Stimulated activated naive B cell treated with anti-CD40 and anti-IgM and Interleukin-4, amounts not matched to agents 10 μg/mL and 1 μg/mL and 100 μg/mL, for 72 hours (primary cell): ENCODE measurements around the gene XKR8.
"Not testable (repeated sequence)": the region's sequence is repeated elsewhere in the genome, so short reads cannot be mapped to it uniquely, and the experiment has no call there.

Experiments
- ATAC-seq, 2 donors: fragments of 150-1000 bp; cut with Tn5 transposase; replicated peaks; 2 replicates each; pipeline ENCODE4 v1.10.0; 2021; ENCODE audit warnings: moderate library complexity in 1 of 2
- DNase-seq: peaks from one replicate; pipeline ENCODE4 v3.0.0; 2021
- H3K27ac Mint-ChIP-seq: one replicate; pipeline ENCODE4 v1.8.0; 2022; ENCODE audit warnings: mild to moderate bottlenecking, mixed read lengths
- H3K27me3 Mint-ChIP-seq, 2 donors: one replicate each; pipeline ENCODE4 v1.8.0; 2022; ENCODE audit warnings: mixed read lengths in 2 of 2
- H3K36me3 Mint-ChIP-seq, 2 donors: one replicate each; pipeline ENCODE4 v1.8.0; 2022; ENCODE audit warnings: mixed read lengths in 2 of 2, mild to moderate bottlenecking in 1 of 2
- H3K4me1 Mint-ChIP-seq, 2 donors: one replicate each; pipeline ENCODE4 v1.8.0; 2022; ENCODE audit warnings: mixed read lengths in 2 of 2, mild to moderate bottlenecking in 1 of 2
- H3K4me3 Mint-ChIP-seq, 2 donors: one replicate each; pipeline ENCODE4 v1.8.0; 2022; ENCODE audit warnings: mild to moderate bottlenecking in 2 of 2, mixed read lengths in 2 of 2, moderate library complexity in 1 of 2
- H3K9me3 Mint-ChIP-seq, 2 donors: one replicate each; pipeline ENCODE4 v1.8.0; 2022; ENCODE audit warnings: mixed read lengths in 2 of 2, mild to moderate bottlenecking in 1 of 2

The XKR8 gene

DNA sequence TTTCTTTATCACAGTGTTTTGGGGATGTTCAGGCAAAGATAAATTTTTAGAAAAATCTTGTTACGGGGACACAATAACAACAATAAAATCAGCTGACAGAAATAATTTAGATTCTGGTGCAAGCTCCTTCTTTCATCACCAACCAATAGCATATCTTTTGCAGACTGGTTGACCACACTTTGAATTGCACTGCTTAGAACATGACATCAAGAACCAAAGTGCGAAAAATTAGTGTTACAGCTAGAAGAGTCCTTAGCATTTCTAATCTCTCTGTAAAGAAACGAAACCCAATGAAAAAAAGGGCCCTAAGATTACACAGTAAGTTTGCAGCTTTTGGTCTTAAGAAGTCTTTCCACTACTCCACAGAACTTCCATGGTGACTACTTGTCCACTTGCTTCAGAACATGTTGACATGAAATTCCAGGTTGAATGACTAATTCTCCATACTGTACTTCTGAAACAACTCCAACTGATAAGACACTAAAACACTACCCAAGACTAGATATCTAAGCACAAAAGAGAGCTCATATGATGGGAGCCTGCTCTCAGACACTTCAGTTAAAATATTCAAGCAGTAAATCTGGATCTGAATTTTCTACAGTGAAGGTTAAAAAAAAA, 31.3 kb downstream of the XKR8 start:
- Mint-ChIP-seq H3K4me1 (peaks cover 0 to 1% of the 10 kb centered on the region in 2 donors), H3K9me3 (no peaks in the 10 kb centered on the region), H3K4me3 (no peak overlapping the region), H3K27ac (no peak overlapping the region), H3K36me3 (peaks cover 27 to 49% of the 10 kb centered on the region in 2 donors), H3K27me3 (no peaks in the 10 kb centered on the region)
- no peak for DNase-seq
- ATAC-seq, result no peak

DNA sequence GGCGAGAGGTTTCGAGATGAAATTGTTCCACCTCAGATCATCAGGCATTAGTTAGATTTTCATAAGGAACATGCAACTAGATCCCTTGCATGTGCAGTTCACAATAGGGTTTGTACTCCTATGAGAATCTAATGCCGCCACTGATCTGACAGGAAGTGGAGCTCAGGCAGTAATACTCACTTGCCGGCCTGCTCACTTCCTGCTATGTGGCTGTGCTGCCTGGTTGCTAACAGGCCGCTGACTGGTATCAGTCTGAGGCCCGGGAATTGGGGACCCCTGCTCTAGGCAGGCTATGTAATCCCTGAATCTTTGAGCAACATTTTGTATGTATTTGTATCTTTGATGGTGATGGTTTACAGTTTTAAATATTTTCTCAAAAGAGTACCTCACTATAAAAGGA, 32.5 kb downstream of the XKR8 start:
- Mint-ChIP-seq H3K27me3 (no peaks in the 10 kb centered on the region), H3K9me3 (no peaks in the 10 kb centered on the region), H3K4me3 (no peak overlapping the region), H3K27ac (no peak overlapping the region), H3K36me3 (peaks cover 25 to 50% of the 10 kb centered on the region in 2 donors), H3K4me1 (peaks cover 0 to 1% of the 10 kb centered on the region in 2 donors)
- ATAC-seq (peak; percentile 41 to 67), DNase-seq (no peak)

DNA sequence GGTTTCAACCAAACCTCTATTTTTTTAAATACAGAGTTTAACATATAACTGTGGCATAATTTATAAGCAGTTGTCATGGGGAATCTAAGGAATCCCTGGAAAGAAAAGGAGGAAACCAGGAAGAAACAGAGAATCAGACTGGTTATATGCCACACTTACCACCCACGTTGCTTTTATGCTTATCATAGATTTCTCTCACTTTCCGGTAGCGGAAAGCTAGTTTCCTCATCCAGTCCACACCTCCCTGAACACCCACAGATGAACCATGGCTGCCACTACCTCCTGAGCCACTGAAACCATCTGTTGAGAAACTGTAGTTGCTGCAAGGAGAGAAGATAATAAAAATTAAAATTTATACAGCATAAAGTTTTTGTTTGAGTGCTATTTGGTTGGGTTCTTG, 33.5 kb downstream of the XKR8 start:
- DNase-seq, result no peak
- Mint-ChIP-seq H3K27ac (no peak overlapping the region), H3K9me3 (no peaks in the 10 kb centered on the region), H3K36me3 (peaks cover 32 to 54% of the 10 kb centered on the region in 2 donors), H3K4me3 (no peak overlapping the region), H3K4me1 (peaks cover 0 to 1% of the 10 kb centered on the region in 2 donors), H3K27me3 (no peaks in the 10 kb centered on the region)
- ATAC-seq, result no peak

- peaks cover 0 to 1% of the 10 kb centered on the region in 2 donors for H3K4me1 Mint-ChIP-seq
- no peaks in the 10 kb centered on the region for H3K27me3 Mint-ChIP-seq
- DNase-seq (no peak), ATAC-seq (no peak)
- no peaks in the 10 kb centered on the region for H3K9me3 Mint-ChIP-seq
- peaks cover 32 to 49% of the 10 kb centered on the region in 2 donors for H3K36me3 Mint-ChIP-seq
- no peak overlapping the region for H3K4me3 Mint-ChIP-seq
- H3K27ac Mint-ChIP-seq, result peak overlapping the region; percentile 81
Observed at GRCh38 chr1:27994060-27994459, 34.3 kb downstream of the XKR8 start.

DNA sequence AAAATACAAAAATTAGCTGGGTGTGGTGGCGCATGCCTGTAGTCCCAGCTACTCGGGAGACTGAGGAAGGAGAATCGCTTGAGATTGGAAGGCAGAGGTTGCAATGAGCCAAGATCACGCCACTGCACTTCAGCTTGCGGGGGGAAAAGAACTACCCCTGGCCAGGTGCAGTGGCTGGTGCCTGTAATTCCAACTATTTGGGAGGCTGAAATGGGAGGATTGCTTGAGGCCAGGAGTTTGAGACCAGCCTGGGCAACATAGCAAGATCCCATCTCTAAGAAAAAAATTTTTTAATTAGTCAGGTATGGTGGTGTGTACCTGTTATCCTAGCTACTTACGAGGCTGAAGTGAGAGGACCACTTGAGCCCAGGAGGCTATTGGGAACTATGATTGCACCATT, 34.8 kb downstream of the XKR8 start:
- peaks cover 34 to 48% of the 10 kb centered on the region in 2 donors for H3K36me3 Mint-ChIP-seq
- not testable (repeated sequence) for H3K4me3 Mint-ChIP-seq, H3K4me1 Mint-ChIP-seq, DNase-seq, H3K27me3 Mint-ChIP-seq, ATAC-seq, H3K9me3 Mint-ChIP-seq
- peak overlapping the region; percentile 81 for H3K27ac Mint-ChIP-seq

DNA sequence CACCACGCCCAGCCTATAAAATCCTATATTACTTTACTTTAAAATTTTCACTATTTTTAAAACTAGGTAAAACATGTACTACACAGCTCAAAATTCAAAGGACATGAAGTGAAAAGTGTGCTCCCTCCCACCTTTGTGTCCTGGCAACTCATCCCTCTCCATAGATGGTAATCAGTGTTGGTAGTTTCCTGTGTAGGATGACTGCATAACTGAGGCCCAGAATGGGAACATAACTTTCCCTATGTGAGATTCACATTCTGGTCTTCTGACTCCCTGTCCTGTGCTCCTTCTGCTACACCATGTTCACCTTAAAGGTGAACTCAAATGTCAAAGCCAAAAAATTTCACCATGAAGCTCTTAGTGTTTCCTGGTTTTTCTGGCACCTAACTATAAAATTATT, 39.3 kb downstream of the XKR8 start:
- peak overlapping the region; percentile 9 for H3K27ac Mint-ChIP-seq
- ATAC-seq (no peak), DNase-seq (no peak)
- H3K4me3 Mint-ChIP-seq, result no peak overlapping the region
- no peaks in the 10 kb centered on the region for H3K9me3 Mint-ChIP-seq
- no peaks in the 10 kb centered on the region for H3K4me1 Mint-ChIP-seq
- H3K36me3 Mint-ChIP-seq, result peaks cover 27 to 38% of the 10 kb centered on the region in 2 donors
- H3K27me3 Mint-ChIP-seq, result no peaks in the 10 kb centered on the region

GRCh38 chr1:28002600-28002999, 42.8 kb downstream of the XKR8 start:
- Mint-ChIP-seq H3K27ac (no peak overlapping the region), H3K4me3 (no peak overlapping the region), H3K36me3 (peaks cover 32 to 42% of the 10 kb centered on the region in 2 donors), H3K27me3 (no peaks in the 10 kb centered on the region), H3K9me3 (no peaks in the 10 kb centered on the region), H3K4me1 (no peaks in the 10 kb centered on the region)
- no peak for ATAC-seq
- DNase-seq, result no peak

DNA sequence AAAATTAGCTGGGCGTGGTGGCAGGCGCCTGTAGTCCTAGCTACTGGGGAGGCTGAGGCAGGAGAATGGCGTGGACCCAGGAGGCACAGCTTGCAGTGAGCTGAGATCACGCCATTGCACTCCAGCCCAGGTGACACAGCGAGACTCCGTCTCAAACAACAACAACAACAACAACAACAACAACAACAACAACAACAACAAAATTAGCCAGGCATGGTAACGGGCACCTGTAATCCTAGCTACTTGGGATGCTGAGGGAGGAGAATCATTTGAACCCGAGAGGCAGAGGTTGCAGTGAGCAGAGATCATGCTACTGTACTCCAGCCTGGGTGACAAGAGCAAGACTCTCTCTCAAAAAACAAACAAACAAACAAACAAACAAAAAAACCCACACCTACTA, 43.3 kb downstream of the XKR8 start:
- DNase-seq, ATAC-seq, H3K27me3 Mint-ChIP-seq, H3K4me3 Mint-ChIP-seq, H3K4me1 Mint-ChIP-seq, H3K9me3 Mint-ChIP-seq, H3K27ac Mint-ChIP-seq: not testable (repeated sequence)
- H3K36me3 Mint-ChIP-seq, result peaks cover 29 to 38% of the 10 kb centered on the region in 2 donors

DNA sequence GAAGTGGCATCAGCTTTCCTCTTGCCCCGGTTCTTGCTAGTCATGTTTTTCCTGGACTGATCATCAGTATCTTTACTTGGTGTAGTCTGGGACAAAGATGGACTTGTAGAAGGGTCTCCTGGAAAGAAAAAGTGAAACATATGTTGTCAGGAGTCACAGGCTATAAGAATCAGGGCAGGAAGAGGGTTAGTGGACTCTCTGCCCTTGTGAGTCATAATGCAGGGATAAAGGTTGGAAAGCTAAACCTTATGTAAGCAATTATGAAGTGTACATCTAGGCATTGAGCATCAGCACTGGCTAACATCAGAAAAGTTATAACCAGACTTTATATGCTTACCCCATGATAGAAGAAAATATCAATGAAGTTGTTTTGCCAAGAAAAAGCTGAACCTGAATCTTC, 51.2 kb downstream of the XKR8 start:
- H3K27ac Mint-ChIP-seq, result no peak overlapping the region
- no peak overlapping the region for H3K4me3 Mint-ChIP-seq
- no peaks in the 10 kb centered on the region for H3K4me1 Mint-ChIP-seq
- no peaks in the 10 kb centered on the region for H3K27me3 Mint-ChIP-seq
- DNase-seq (no peak), ATAC-seq (no peak)
- peaks cover 25 to 37% of the 10 kb centered on the region in 2 donors for H3K36me3 Mint-ChIP-seq
- H3K9me3 Mint-ChIP-seq, result no peaks in the 10 kb centered on the region
